Fibroblast of lung (primary cell): Measurements from ENCODE around the gene TNK1.

Source experiments
- CTCF ChIP-seq, 2 donors: IDR thresholded peaks in 1 of 2; conservative IDR thresholded peaks in 1 of 2; 1 replicate in 1 of 2; 2 replicates in 1 of 2; pipeline ENCODE4 v1.5.1; 2011 to 2012; ENCODE audit warnings: low read length in 2 of 2, control low read depth in 1 of 2, inconsistent platforms in 1 of 2, low read depth in 1 of 2, mild to moderate bottlenecking in 1 of 2
- EZH2 ChIP-seq: IDR thresholded peaks from 2 replicates; pipeline ENCODE4 v1.5.1; 2012; ENCODE audit warnings: low read length, control low read depth, mild to moderate bottlenecking; ENCODE audit errors: missing control alignments

DNA sequence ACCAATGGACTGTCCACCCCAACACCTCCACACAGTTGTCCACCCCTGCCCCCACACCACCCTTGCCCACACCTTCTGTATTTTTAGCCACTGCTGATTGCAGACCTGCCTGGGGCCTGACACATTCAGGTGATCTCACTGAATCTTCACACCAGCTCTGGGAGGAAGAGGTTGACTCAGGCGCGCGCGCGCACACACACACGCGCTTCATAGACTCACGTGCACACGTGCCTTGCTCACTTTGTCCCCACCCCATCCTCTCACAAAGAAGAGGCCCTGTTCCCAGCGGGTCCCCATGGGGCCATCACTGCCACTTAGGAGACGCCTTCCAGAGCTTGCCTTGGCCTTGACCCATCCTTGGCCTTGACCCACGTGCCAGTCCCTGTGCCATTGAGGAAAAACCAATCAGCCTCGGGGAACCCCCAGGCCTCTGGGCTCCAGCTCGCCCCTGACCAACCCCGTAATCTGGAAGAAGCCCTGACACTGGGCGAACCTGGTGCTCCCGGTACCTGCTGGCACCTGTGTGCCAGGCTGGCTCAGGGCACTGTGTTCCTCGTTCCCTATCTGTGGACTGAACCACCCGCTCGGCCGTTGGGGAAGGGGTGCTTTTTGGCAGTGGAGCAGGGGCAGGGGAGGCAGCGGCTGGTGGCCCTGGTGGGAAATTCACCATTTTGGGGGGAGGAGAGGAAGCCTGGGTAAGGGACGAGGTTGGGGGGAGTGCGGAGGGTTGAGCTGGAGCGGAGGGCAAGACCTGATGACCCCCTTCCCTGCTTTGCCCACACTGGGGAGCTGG is 29.9 kb downstream of the TNK1 start:
- TF ChIP-seq CTCF (conservative IDR thresholded peaks at IDR 0.05 in 1 of 2, IDR thresholded peaks at IDR 0.05 in 1 of 2; ENCODE audit: low read depth in 1 of 2, low read length in 2 of 2): no peak
- TF ChIP-seq EZH2: no peak
